Suprapubic skin (tissue), 4 donors: Measurements from ENCODE around the gene SLC1A6. TPM values are rescaled to one million over a fixed set of nuclear protein-coding genes. Genes with fewer than 3 reads are reported as not detected.
A peak's percentile ranks its signal among the peaks of the same experiment; 100 is the strongest.

ENCODE experiments used
- DNase-seq, 2 donors: peaks; one replicate each; pipeline ENCODE4 v3.0.0-alpha.2; 2019; ENCODE audit warnings: low spot score in 2 of 2
- H3K27ac ChIP-seq: fragments of 200-600 bp; sonication (generic); one replicate; pipeline ENCODE4 v1.5.1; 2019
- H3K27me3 ChIP-seq: fragments of 200-600 bp; sonication (generic); one replicate; pipeline ENCODE4 v1.5.1; 2019
- H3K36me3 ChIP-seq: fragments of 200-600 bp; sonication (generic); one replicate; pipeline ENCODE4 v1.5.1; 2019
- H3K4me1 ChIP-seq: fragments of 200-600 bp; sonication (generic); one replicate; pipeline ENCODE4 v1.5.1; 2019
- H3K4me3 ChIP-seq: fragments of 200-600 bp; sonication (generic); one replicate; pipeline ENCODE4 v1.5.1; 2019; ENCODE audit warnings: mild to moderate bottlenecking
- H3K9me3 ChIP-seq: fragments of 200-600 bp; sonication (generic); one replicate; pipeline ENCODE4 v1.5.1; 2019
- CTCF ChIP-seq, 2 donors: fragments of 200-600 bp in 1 of 2; fragments of 450-650 bp in 1 of 2; sonication (generic) in 1 of 2; IDR thresholded peaks; one replicate each; pipeline ENCODE4 v1.5.1; 2016 to 2019; ENCODE audit warnings: antibody characterized with exemption in 2 of 2, mild to moderate bottlenecking in 1 of 2, moderate library complexity in 1 of 2
- EP300 ChIP-seq: sonication (generic); formaldehyde crosslinking; IDR thresholded peaks from one replicate; pipeline ENCODE4 v1.6.1; 2017; ENCODE audit warnings: antibody characterized with exemption
- POLR2A ChIP-seq, 2 donors: fragments of 450-650 bp; IDR thresholded peaks; one replicate each; pipeline ENCODE4 v1.6.1; 2017; ENCODE audit warnings: antibody characterized with exemption in 2 of 2, mild to moderate bottlenecking in 2 of 2, moderate library complexity in 2 of 2
- POLR2AphosphoS5 ChIP-seq, 3 donors: sonication (generic); formaldehyde crosslinking; IDR thresholded peaks; one replicate each; pipeline ENCODE4 v1.6.1; 2017; ENCODE audit warnings: antibody characterized with exemption in 3 of 3
- WGBS: methylation state at CpG from one replicate; pipeline ENCODE4 v1.1.5; 2018; 5-methylcytosine and 5-hydroxymethylcytosine counted together
- total RNA-seq, 4 donors: library from RNA; depleted of rRNA; stranded (reverse); fragments of >200 nt; gene quantifications; one replicate each; pipeline ENCODE4 v1.1.0, GENCODE V29; 2016

Gene SLC1A6
- total RNA-seq, 4 donors from 2014 or later: 2.8 to 24.5 (median 9.8) TPM

DNA sequence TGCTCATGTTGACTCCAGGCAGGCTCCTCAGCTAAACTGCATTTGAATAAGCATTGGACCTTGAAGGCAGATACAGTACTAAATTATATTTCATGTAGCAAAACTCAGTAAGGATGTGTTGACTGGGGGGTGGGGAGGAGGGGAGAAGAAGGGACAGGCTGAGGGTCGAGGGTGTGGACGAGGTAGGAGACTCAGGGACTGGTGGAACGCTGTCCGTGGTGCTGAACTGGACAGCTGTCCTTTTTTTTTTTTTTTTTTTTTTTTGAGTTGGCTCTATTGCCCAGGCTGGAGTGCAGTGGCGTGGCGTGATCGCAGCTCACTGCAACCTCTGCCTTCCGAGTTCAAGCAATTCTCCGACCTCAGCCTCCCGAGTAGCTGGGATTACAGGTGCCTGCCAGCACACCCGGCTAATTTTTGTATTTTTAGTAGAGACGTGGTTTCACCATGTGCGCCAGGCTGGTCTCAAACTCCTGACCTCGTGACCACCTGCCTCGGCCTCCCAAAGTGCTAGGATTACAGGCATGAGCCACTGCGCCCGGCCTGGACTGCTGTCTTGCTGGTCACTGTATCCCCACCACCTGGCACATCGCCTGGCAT, 36.4 kb upstream of the SLC1A6 start:
- Histone ChIP-seq H3K27ac (no peak overlapping the region), H3K4me1 (peaks cover 2% of the 10 kb centered on the region), H3K9me3 (no peaks in the 10 kb centered on the region), H3K27me3 (peaks cover 47% of the 10 kb centered on the region), H3K36me3 (no peaks in the 10 kb centered on the region), H3K4me3 (no peak overlapping the region)
- WGBS: 53% methylated on average over 18 of the region's 18 CpGs
- DNase-seq: no peak
- TF ChIP-seq POLR2AphosphoS5 (IDR thresholded peaks at IDR 0.05): no peak

GRCh38 chr19:15014579-15014978, 34.9 kb upstream of the SLC1A6 start:
- Histone ChIP-seq H3K9me3 (no peaks in the 10 kb centered on the region), H3K27ac (no peak overlapping the region), H3K4me1 (peaks cover 10% of the 10 kb centered on the region), H3K36me3 (no peaks in the 10 kb centered on the region), H3K27me3 (peaks cover 57% of the 10 kb centered on the region), H3K4me3 (no peak overlapping the region)
- no peak for DNase-seq
- 10% methylated on average over 11 of the region's 11 CpGs for WGBS
- no peak for TF ChIP-seq EP300
- TF ChIP-seq POLR2AphosphoS5 (IDR thresholded peaks at IDR 0.05): no peak
- TF ChIP-seq POLR2A (IDR thresholded peaks at IDR 0.05): no peak
- no peak for TF ChIP-seq CTCF (IDR thresholded peaks at IDR 0.05)

DNA sequence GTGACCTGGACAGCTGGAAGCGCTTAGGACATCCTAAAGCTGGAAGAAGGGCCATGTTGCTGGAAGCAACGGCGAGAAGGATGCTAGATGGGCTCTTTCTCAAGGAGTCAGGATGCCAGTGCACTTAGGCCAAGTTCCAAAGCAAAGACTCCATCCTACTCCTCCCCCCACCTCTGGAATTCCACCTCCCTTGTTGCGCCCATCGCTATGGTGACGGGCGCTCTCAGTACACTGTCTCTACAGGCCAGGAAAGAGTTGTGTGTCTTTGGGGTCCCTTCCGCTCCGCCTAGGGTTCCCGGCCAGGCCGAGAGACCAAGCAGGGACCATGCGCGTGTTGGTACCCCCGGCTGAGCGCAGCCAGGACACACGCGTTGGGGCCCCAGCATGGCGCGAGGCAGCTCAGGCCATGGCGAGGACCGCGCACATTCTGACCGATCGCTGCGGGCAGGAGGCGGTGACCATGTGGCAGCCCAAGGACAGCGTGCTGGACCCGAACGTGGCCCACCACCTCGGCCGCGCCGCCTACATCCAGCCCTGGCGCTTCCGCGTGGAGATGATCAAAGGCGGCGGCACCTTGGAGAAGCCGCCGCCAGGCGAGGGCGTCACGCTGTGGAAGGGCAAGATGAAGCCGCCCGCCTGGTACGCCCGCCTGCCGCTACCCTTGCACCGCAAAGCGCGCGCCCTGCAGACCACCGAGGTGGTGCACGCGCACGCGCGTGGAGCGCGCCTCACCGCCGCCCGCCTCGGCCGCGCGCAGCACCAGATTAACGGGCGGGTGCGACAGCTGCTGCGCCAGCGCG, 31.0 kb upstream of the SLC1A6 start:
- peaks cover 60% of the 10 kb centered on the region for H3K27me3 ChIP-seq
- peaks cover 10% of the 10 kb centered on the region for H3K4me1 ChIP-seq
- H3K36me3 ChIP-seq: no peaks in the 10 kb centered on the region
- H3K27ac ChIP-seq: no peak overlapping the region
- peak overlapping the region; percentile 16 for H3K4me3 ChIP-seq
- H3K9me3 ChIP-seq: no peaks in the 10 kb centered on the region
- 20% methylated on average over 7 of the region's 73 CpGs for WGBS
- TF ChIP-seq POLR2A (IDR thresholded peaks at IDR 0.05) (no peak), CTCF (IDR thresholded peaks at IDR 0.05) (no peak), POLR2AphosphoS5 (IDR thresholded peaks at IDR 0.05) (no peak), EP300 (no peak)
- no peak for DNase-seq

DNA sequence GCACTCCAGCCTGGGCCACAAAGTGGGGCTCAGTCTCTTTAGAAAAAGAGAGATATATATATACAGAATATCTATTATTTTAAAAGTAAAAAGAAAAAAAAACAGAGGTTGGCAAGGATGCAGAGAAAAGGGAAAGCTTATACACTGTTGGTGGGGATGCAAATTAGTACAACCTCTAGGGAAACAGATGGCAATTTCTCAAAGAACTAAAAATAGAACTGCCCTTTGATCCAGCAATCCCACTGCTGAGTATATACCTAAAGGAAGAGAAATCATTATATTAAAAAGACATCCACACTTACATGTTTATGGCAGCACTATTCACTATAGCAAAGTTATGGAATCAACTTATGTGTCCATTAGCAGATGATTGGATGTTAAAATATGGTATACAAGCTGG, 28.6 kb upstream of the SLC1A6 start:
- H3K9me3 ChIP-seq: no peaks in the 10 kb centered on the region
- H3K27me3 ChIP-seq: peaks cover 43% of the 10 kb centered on the region
- DNase-seq: no peak
- no peak for TF ChIP-seq POLR2AphosphoS5 (IDR thresholded peaks at IDR 0.05)
- TF ChIP-seq POLR2A (IDR thresholded peaks at IDR 0.05): no peak
- no peak for TF ChIP-seq EP300
- no peak for TF ChIP-seq CTCF (IDR thresholded peaks at IDR 0.05)
- no peaks in the 10 kb centered on the region for H3K36me3 ChIP-seq
- peaks cover 10% of the 10 kb centered on the region for H3K4me1 ChIP-seq
- H3K27ac ChIP-seq: no peak overlapping the region
- H3K4me3 ChIP-seq: no peak overlapping the region

DNA sequence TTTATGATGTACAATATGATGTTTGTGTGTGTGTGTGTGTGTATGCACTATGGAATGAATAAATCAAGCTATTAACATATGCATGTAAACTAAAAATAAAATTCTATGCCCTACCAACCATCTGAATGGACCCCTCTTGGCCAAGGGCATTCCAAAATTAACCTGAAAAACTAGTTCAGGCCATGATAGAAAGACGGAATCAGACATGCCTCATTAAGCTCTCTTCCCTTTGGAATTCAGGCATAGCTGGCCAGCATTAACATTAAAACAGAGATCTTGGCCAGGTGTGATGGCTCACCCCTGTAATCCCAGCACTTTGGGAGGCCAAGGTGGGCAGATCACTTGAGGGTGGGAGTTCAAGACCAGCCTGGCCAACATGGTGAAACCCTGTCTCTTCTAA, 18.3 kb upstream of the SLC1A6 start:
- 80% methylated on average over 1 of the region's 1 CpG for WGBS
- no peak for DNase-seq
- Histone ChIP-seq H3K4me3 (no peak overlapping the region), H3K36me3 (no peaks in the 10 kb centered on the region), H3K27ac (no peak overlapping the region), H3K9me3 (no peaks in the 10 kb centered on the region), H3K4me1 (no peaks in the 10 kb centered on the region), H3K27me3 (peaks cover 22% of the 10 kb centered on the region)
- TF ChIP-seq POLR2AphosphoS5 (IDR thresholded peaks at IDR 0.05) (no peak), POLR2A (IDR thresholded peaks at IDR 0.05) (no peak), EP300 (no peak), CTCF (IDR thresholded peaks at IDR 0.05) (no peak)
